HCT116 (cell line): ENCODE data around the gene PHLDB3. TPM values are rescaled to one million over a fixed set of nuclear protein-coding genes. Genes with fewer than 3 reads are reported as not detected.

Experiments
- ATAC-seq: fragments of 200-7000 bp; cut with Tn5 transposase; 2 replicates; pipeline ENCODE4 v1.9.1; 2020; ENCODE audit warnings: mild to moderate bottlenecking, moderate library complexity
- BruUV-seq: library from RNA; stranded (reverse); fragments of 400-500 nt; replicated peaks from 2 replicates; lab custom pipeline; 2021; lab: Mats Ljungman, UMichigan
- CTCF ChIA-PET: fragments of 300-600 bp; sonication (Branson Sonifier 250); formaldehyde crosslinking; loops from one replicate; lab custom pipeline; 2021; ENCODE audit warnings: antibody characterized with exemption; lab: Charles Lee
- POLR2A ChIA-PET: fragments of 300-600, 350-600 bp; sonication (Branson Sonifier 250); formaldehyde crosslinking; loops from one replicate; lab custom pipeline; 2021; ENCODE audit warnings: antibody characterized with exemption; lab: Charles Lee
- RAD21 ChIA-PET, 2 experiments: fragments of 300-600 bp; sonication (Branson Sonifier 250); formaldehyde crosslinking; loops; one replicate each; lab custom pipeline; 2023; ENCODE audit warnings: low total read pairs in 2 of 2; ENCODE audit not compliant: uncharacterized antibody in 2 of 2, unreplicated experiment in 2 of 2, low non-redundant PET in 1 of 2; lab: Charles Lee
- DNase-seq: peaks from one replicate; pipeline ENCODE4 v3.0.0-alpha.2; 2010; ENCODE audit warnings: low read depth, low spot score
- H2AFZ ChIP-seq: fragments of 200-600 bp; shearing (Covaris generic), sonication (generic); 2 replicates; pipeline ENCODE4 v1.6.1; 2017; ENCODE audit warnings: low read depth, mixed run types, mixed read lengths, antibody characterized with exemption, low read length; ENCODE audit not compliant: poor library complexity, severe bottlenecking
- H3K27ac ChIP-seq: 2 replicates; pipeline ENCODE4 v1.5.1; 2012; ENCODE audit warnings: low read depth, low read length
- H3K27me3 ChIP-seq: fragments of 200-600 bp; sonication (generic); 2 replicates; pipeline ENCODE4 v1.6.1; 2016; ENCODE audit warnings: mixed run types, low read length, mixed read lengths; ENCODE audit not compliant: insufficient read depth
- H3K36me3 ChIP-seq, 2 experiments: fragments of 200-500 bp in 1 of 2; fragments of 200-600 bp in 1 of 2; sonication (Bioruptor generic) in 1 of 2; sonication (generic) in 1 of 2; 2 replicates each; pipeline versions ENCODE4 v1.5.1 to v1.6.1; 2014 to 2016; ENCODE audit warnings: low read length in 2 of 2, inconsistent platforms in 1 of 2, mixed read lengths in 1 of 2, mixed run types in 1 of 2; ENCODE audit not compliant: insufficient read depth in 2 of 2, control insufficient read depth in 1 of 2
- H3K4me1 ChIP-seq, 2 experiments: fragments of 200-600 bp in 1 of 2; sonication (generic) in 1 of 2; 2 replicates each; pipeline versions ENCODE4 v1.5.1 to v1.6.1; 2012 to 2017; ENCODE audit warnings: low read length in 2 of 2, inconsistent platforms in 1 of 2, mild to moderate bottlenecking in 1 of 2, mixed read lengths in 1 of 2, mixed run types in 1 of 2, moderate library complexity in 1 of 2; ENCODE audit not compliant: insufficient read depth in 2 of 2, control insufficient read depth in 1 of 2
- H3K4me2 ChIP-seq: fragments of 200-600 bp; sonication (generic); 2 replicates; pipeline ENCODE4 v1.6.1; 2017; ENCODE audit warnings: mixed run types, low read length, mixed read lengths
- H3K4me3 ChIP-seq, 2 experiments: fragments of 200-600 bp in 1 of 2; sonication (generic) in 1 of 2; replicated peaks in 1 of 2; 2 replicates each; pipeline ENCODE4 v1.5.1; 2011 to 2016; ENCODE audit warnings: low read length in 2 of 2, control low read depth in 1 of 2, low read depth in 1 of 2, mild to moderate bottlenecking in 1 of 2, mixed read lengths in 1 of 2, mixed run types in 1 of 2
- H3K79me2 ChIP-seq: fragments of 200-600 bp; sonication (generic); 2 replicates; pipeline ENCODE4 v1.6.1; 2017; ENCODE audit warnings: mild to moderate bottlenecking, mixed run types, low read length, moderate library complexity, mixed read lengths; ENCODE audit not compliant: insufficient read depth
- H3K9ac ChIP-seq: fragments of 200-600 bp; sonication (generic); 2 replicates; pipeline ENCODE4 v1.6.1; 2016; ENCODE audit warnings: low read length, mixed read lengths
- H3K9me2 ChIP-seq: fragments of 200-600 bp; sonication (generic), shearing (Covaris generic); 2 replicates; pipeline ENCODE4 v1.6.1; 2017; ENCODE audit warnings: mixed run types, mild to moderate bottlenecking, moderate library complexity; ENCODE audit not compliant: insufficient read depth
- H3K9me3 ChIP-seq, 2 experiments: fragments of 200-500 bp in 1 of 2; fragments of 200-600 bp in 1 of 2; sonication (Bioruptor generic) in 1 of 2; sonication (generic) in 1 of 2; 2 replicates each; pipeline ENCODE4 v1.6.1; 2014 to 2017; ENCODE audit warnings: low read length in 2 of 2, mixed read lengths in 2 of 2, inconsistent platforms in 1 of 2, low read depth in 1 of 2, mild to moderate bottlenecking in 1 of 2, mixed run types in 1 of 2, moderate library complexity in 1 of 2; ENCODE audit not compliant: control insufficient read depth in 1 of 2, insufficient read depth in 1 of 2
- H4K20me1 ChIP-seq: fragments of 200-600 bp; sonication (generic), shearing (Covaris generic); 2 replicates; pipeline ENCODE4 v1.6.1; 2017; ENCODE audit warnings: mixed run types, mild to moderate bottlenecking, moderate library complexity; ENCODE audit not compliant: insufficient read depth
- ATF3 ChIP-seq: IDR thresholded peaks from 2 replicates; pipeline ENCODE4 v1.6.1; 2012
- EGR1 ChIP-seq: IDR thresholded peaks from 2 replicates; pipeline ENCODE4 v1.6.1; 2012; ENCODE audit warnings: low read depth
- ELF1 ChIP-seq: IDR thresholded peaks from 2 replicates; pipeline ENCODE4 v1.6.1; 2012; ENCODE audit warnings: low read depth, borderline replicate concordance
- EZH2 ChIP-seq: fragments of 200-600 bp; sonication (generic); IDR thresholded peaks from 2 replicates; pipeline ENCODE4 v1.6.1; 2017; ENCODE audit warnings: antibody characterized with exemption, mixed run types
- FOSL1 ChIP-seq: IDR thresholded peaks from 2 replicates; pipeline ENCODE4 v1.6.1; 2012; ENCODE audit warnings: low read depth
- MAX ChIP-seq: IDR thresholded peaks from 2 replicates; pipeline ENCODE4 v1.6.1; 2012
- POLR2AphosphoS5 ChIP-seq: IDR thresholded peaks from 2 replicates; pipeline ENCODE4 v1.6.1; 2011; ENCODE audit warnings: mild to moderate bottlenecking, low read depth, low read length, moderate library complexity
- RAD21 ChIP-seq: IDR thresholded peaks from 2 replicates; pipeline ENCODE4 v1.6.1; 2012; ENCODE audit warnings: low read depth, mild to moderate bottlenecking
- SIN3A ChIP-seq: IDR thresholded peaks from 2 replicates; pipeline ENCODE4 v1.6.1; 2012; ENCODE audit warnings: low read depth
- SP1 ChIP-seq: IDR thresholded peaks from 2 replicates; pipeline ENCODE4 v1.6.1; 2012; ENCODE audit warnings: low read depth
- SRF ChIP-seq: IDR thresholded peaks from 2 replicates; pipeline ENCODE4 v1.6.1; 2012; ENCODE audit warnings: low read depth
- TCF7L2 ChIP-seq: IDR thresholded peaks from 2 replicates; pipeline ENCODE4 v1.7.0; 2011; ENCODE audit warnings: borderline replicate concordance, inconsistent platforms; ENCODE audit not compliant: insufficient read depth, insufficient read length; ENCODE audit errors: extremely low read depth
- YY1 ChIP-seq: IDR thresholded peaks from 2 replicates; pipeline ENCODE4 v1.6.1; 2011; ENCODE audit warnings: low read length, low read depth, moderate library complexity, mild to moderate bottlenecking; ENCODE audit not compliant: insufficient replicate concordance; ENCODE audit errors: extremely low read depth
- ZBTB33 ChIP-seq: IDR thresholded peaks from 2 replicates; pipeline ENCODE4 v1.6.1; 2011; ENCODE audit warnings: mild to moderate bottlenecking, low read length, moderate library complexity; ENCODE audit not compliant: insufficient replicate concordance; ENCODE audit errors: extremely low read depth
- ZNF274 ChIP-seq: fragments of 200-500 bp; sonication (Bioruptor generic); IDR thresholded peaks from 2 replicates; pipeline ENCODE4 v1.6.1; 2014; ENCODE audit warnings: mild to moderate bottlenecking, low read depth, low read length, inconsistent platforms
- intact Hi-C: fragments of 100-400 bp; cut with micrococcal nuclease; formaldehyde crosslinking; loops from 2 replicates; pipeline ENCODE4 v1.10.0; 2022
- total RNA-seq: library from RNA; stranded (reverse); gene quantifications from one replicate; pipeline ENCODE4 v1.2.1, GENCODE V29; 2021; ENCODE audit not compliant: unreplicated experiment

The PHLDB3 gene
- total RNA-seq, 1 experiment from 2014 or later: 15.5 TPM

DNA sequence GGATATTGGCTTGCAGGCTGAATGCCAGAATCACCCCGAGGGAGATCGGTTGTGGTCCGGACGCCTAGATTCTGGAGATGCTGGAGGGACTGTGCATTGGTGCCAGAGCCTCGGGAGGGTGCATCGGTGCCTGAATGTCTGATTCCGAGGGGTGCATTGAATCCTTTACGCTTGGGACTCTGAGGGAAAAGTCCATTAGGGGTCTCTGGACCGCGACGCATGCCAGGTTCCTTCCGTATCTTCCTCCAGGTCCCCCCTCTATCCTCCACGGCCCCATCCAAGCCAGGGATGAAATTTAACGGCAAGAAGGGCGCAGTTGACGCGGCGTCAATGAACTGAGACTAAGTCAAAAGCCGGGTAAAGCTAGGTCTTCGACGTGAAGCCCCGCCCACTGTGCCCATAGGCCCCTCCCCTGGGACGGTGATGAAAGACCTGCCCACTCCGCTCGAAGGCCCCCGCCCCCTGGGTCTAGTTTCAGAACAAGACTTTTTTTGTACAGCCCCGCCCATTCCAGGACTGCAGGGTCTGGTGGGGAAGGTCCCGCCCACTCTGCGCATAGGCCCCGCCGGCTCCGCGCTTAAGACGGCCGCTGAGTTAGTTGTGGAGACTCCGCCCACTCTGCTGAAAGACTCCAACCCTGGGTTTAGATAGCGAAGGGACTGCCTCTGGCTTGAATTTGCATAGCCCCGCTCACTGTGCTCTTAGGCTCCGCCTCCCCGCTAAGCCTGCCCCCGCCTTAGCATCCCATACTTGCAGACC lies 29.2 kb upstream of the PHLDB3 start:
- Histone ChIP-seq H2AFZ (no peak overlapping the region), H3K79me2 (no peaks in the 10 kb centered on the region), H3K4me1 (peaks cover 27 to 47% of the 10 kb centered on the region in 2 experiments), H3K9me2 (no peaks in the 10 kb centered on the region), H3K9ac (peak overlapping the region; percentile 74), H3K9me3 (no peaks in the 10 kb centered on the region), H3K4me2 (peak overlapping the region; percentile 100), H3K36me3 (peaks cover 0 to 4% of the 10 kb centered on the region in 2 experiments; a peak in 1 of 4 replicates), H3K27ac (peak overlapping the region; percentile 95), H3K4me3 (peak overlapping the region; percentile 62 to 70), H4K20me1 (no peaks in the 10 kb centered on the region), H3K27me3 (no peaks in the 10 kb centered on the region)
- intact Hi-C loops: loop anchor here (10.0 kb wide), 1 partner anchor 131 kb away; no protein-coding TSS in a partner anchor
- ATAC-seq (peak; percentile 76), DNase-seq (peak; percentile 98)
- RAD21 ChIA-PET: interaction anchor here in 1 of 2 experiments (1.2 kb wide), 1 partner anchor 14 kb away, joined by 3 read pairs; no protein-coding TSS in a partner anchor
- POLR2A ChIA-PET: interaction anchor here (0.7 to 1.4 kb wide), 6 partner anchors 13 to 224 kb away, joined by 3 to 5 read pairs (median 4); no protein-coding TSS in a partner anchor
- TF ChIP-seq ZNF274: no peak
- TF ChIP-seq SP1: peak; percentile 56
- no peak; the same call in 1 of the 2 replicates for TF ChIP-seq POLR2AphosphoS5
- TF ChIP-seq ELF1: no peak
- TF ChIP-seq MAX: no peak
- no peak for TF ChIP-seq ZBTB33
- no peak for TF ChIP-seq EZH2
- TF ChIP-seq TCF7L2: no peak
- no peak for TF ChIP-seq SIN3A
- TF ChIP-seq YY1: no peak
- TF ChIP-seq FOSL1: no peak
- TF ChIP-seq EGR1: peak; percentile 57
- TF ChIP-seq RAD21: no peak
- no peak for TF ChIP-seq SRF
- TF ChIP-seq ATF3: no peak
- BruUV-seq: no TSS peak
- CTCF ChIA-PET: interaction anchor here (0.9 to 3.2 kb wide), 8 partner anchors 13 to 178 kb away, joined by 3 to 18 read pairs (median 4); no protein-coding TSS in a partner anchor
